GM12878 (cell line): ENCODE measurements around the gene OTOG. TPM values are rescaled to one million over a fixed set of nuclear protein-coding genes. Genes with fewer than 3 reads are reported as not detected.

Experiments used
- ATAC-seq: fragments of 200-7000 bp; cut with Tn5 transposase; 3 replicates; pipeline ENCODE4 v1.9.1; 2020; ENCODE audit warnings: mild to moderate bottlenecking, moderate library complexity
- BruUV-seq: library from RNA; stranded (reverse); fragments of 400-500 nt; replicated peaks from 2 replicates; lab custom pipeline; 2021; lab: Mats Ljungman, UMichigan
- CTCF ChIA-PET: fragments of 300-600 bp; sonication (Branson Sonifier 250); formaldehyde crosslinking; extraction: SDS; loops from one replicate; lab custom pipeline; 2021; ENCODE audit warnings: inconsistent platforms; lab: Yijun Ruan, JAX
- POLR2A ChIA-PET: fragments of 350-600 bp; formaldehyde crosslinking; extraction: SDS; loops from one replicate; lab custom pipeline; 2021; ENCODE audit warnings: inconsistent platforms; lab: Charles Lee
- RAD21 ChIA-PET: fragments of 300-600 bp; sonication (Branson Sonifier 250); formaldehyde crosslinking; loops from one replicate; lab custom pipeline; 2023; ENCODE audit warnings: antibody characterized with exemption; ENCODE audit not compliant: unreplicated experiment; lab: Charles Lee
- SMC1A ChIA-PET: fragments of 300-600 bp; sonication (Branson Sonifier 250); formaldehyde crosslinking; loops from one replicate; lab custom pipeline; 2023; ENCODE audit not compliant: unreplicated experiment, uncharacterized antibody; lab: Charles Lee
- DNase-seq: peaks from one replicate; pipeline ENCODE4 v3.0.0-alpha.2; 2011; ENCODE audit warnings: low read depth, low spot score
- FAIRE-seq: peaks from 3 replicates; lab custom pipeline; 2011; peaks lifted over from hg19 to GRCh38; lab: Jason Lieb, UNC
- H2AFZ ChIP-seq: 2 replicates; pipeline ENCODE4 v1.6.0; 2011; ENCODE audit warnings: low read depth, low read length, control low read depth; ENCODE audit not compliant: control insufficient read depth
- H3K27ac ChIP-seq: 2 replicates; pipeline ENCODE4 v1.5.1; 2011; ENCODE audit warnings: control low read depth; ENCODE audit not compliant: control insufficient read depth, insufficient read depth
- H3K27me3 ChIP-seq, 2 experiments: replicated peaks in 1 of 2; 2 replicates each; pipeline versions ENCODE4 v1.6.0 to v1.6.1; 2011; ENCODE audit warnings: low read length in 1 of 2; ENCODE audit not compliant: control insufficient read depth in 2 of 2, insufficient read depth in 2 of 2
- H3K36me3 ChIP-seq, 2 experiments: 2 replicates each; pipeline ENCODE4 v1.5.1; 2011; ENCODE audit warnings: low read length in 1 of 2; ENCODE audit not compliant: control insufficient read depth in 2 of 2, insufficient read depth in 2 of 2
- H3K4me1 ChIP-seq: 2 replicates; pipeline ENCODE4 v1.6.1; 2011; ENCODE audit warnings: mild to moderate bottlenecking, low read length, moderate library complexity, mixed read lengths; ENCODE audit not compliant: control insufficient read depth, insufficient read depth
- H3K4me2 ChIP-seq: 2 replicates; pipeline ENCODE4 v1.6.0; 2011; ENCODE audit warnings: control low read depth; ENCODE audit not compliant: control insufficient read depth, insufficient read depth
- H3K4me3 ChIP-seq: fragments of 200-600 bp; sonication (generic); 2 replicates; pipeline ENCODE4 v1.5.1; 2016
- H3K79me2 ChIP-seq: 2 replicates; pipeline ENCODE4 v1.6.0; 2011; ENCODE audit warnings: low read length; ENCODE audit not compliant: control insufficient read depth, insufficient read depth
- H3K9ac ChIP-seq: 2 replicates; pipeline ENCODE4 v1.8.0; 2011; ENCODE audit warnings: low read length, control low read depth, mixed read lengths; ENCODE audit not compliant: control insufficient read depth, insufficient read depth
- H3K9me3 ChIP-seq: replicated peaks from 3 replicates; pipeline ENCODE4 v1.5.1; 2011; ENCODE audit warnings: mild to moderate bottlenecking, low read length; ENCODE audit not compliant: control insufficient read depth, insufficient read depth
- H4K20me1 ChIP-seq: 2 replicates; pipeline ENCODE4 v1.6.0; 2011; ENCODE audit not compliant: control insufficient read depth, insufficient read depth
- FOXM1 ChIP-seq: IDR thresholded peaks from 2 replicates; pipeline ENCODE4 v1.6.1; 2012; ENCODE audit warnings: low read depth, mild to moderate bottlenecking, inconsistent platforms, low read length, moderate library complexity
- GATAD2B ChIP-seq: fragments of 450-650 bp; conservative IDR thresholded peaks from 2 replicates; pipeline ENCODE4 v1.6.1; 2017; ENCODE audit warnings: low read depth, mild to moderate bottlenecking, moderate library complexity
- HDGF ChIP-seq: fragments of 450-650 bp; IDR thresholded peaks from 2 replicates; pipeline ENCODE4 v1.6.1; 2016; ENCODE audit warnings: antibody characterized with exemption
- HSF1 ChIP-seq: fragments of 150-350 bp; IDR thresholded peaks from 2 replicates; pipeline ENCODE4 v1.6.1; 2014; ENCODE audit warnings: mild to moderate bottlenecking, low read depth, low read length
- MYB ChIP-seq: fragments of 150-350 bp; IDR thresholded peaks from 2 replicates; pipeline ENCODE4 v1.6.1; 2014; ENCODE audit warnings: mild to moderate bottlenecking, low read depth, low read length, borderline replicate concordance
- PML ChIP-seq: IDR thresholded peaks from 2 replicates; pipeline ENCODE4 v1.6.1; 2012; ENCODE audit warnings: low read length, inconsistent platforms
- RELB ChIP-seq: fragments of 450-650 bp; IDR thresholded peaks from 2 replicates; pipeline ENCODE4 v1.6.1; 2017; ENCODE audit warnings: low read depth, mild to moderate bottlenecking, moderate library complexity
- ZNF622 ChIP-seq: fragments of 450-650 bp; IDR thresholded peaks from 2 replicates; pipeline ENCODE4 v1.6.1; 2017; ENCODE audit warnings: mild to moderate bottlenecking, inconsistent platforms
- WGBS: methylation state at CpG from one replicate; pipeline ENCODE4 v1.1.6; 2016; ENCODE audit warnings: low lambda C conversion rate; ENCODE audit not compliant: insufficient replicate concordance, insufficient coverage; ENCODE audit errors: missing lambda C conversion rate; 5-methylcytosine and 5-hydroxymethylcytosine counted together
- in situ Hi-C: fragments of 300-500 bp; cut with MboI; formaldehyde crosslinking; loops from 9 replicates; pipeline ENCODE4 v1.14.3; 2018; ENCODE audit warnings: mixed read lengths
- intact Hi-C: fragments of 100-400 bp; cut with micrococcal nuclease; formaldehyde crosslinking; loops from one replicate; pipeline ENCODE4 v1.14.2; 2022; ENCODE audit not compliant: unreplicated experiment
- polyA plus RNA-seq, 11 experiments: library from polyadenylated mRNA; depleted of rRNA in 4 of 11; unstranded in 6 of 11; stranded (reverse) in 5 of 11; fragments of >200 nt; fragmentation: Nextera tagmentation in 4 of 11; fragmentation: Illumina TruSeq in 1 of 11; extraction: Ambion mirVana in 4 of 11; extraction: Trizol in 1 of 11; gene quantifications; 1 replicate in 1 of 11; 2 replicates in 10 of 11; pipeline versions ENCODE4 v1.2.1 to v1.2.3, GENCODE V29; 2011 to 2016; ENCODE audit warnings: inconsistent platforms in 2 of 11, missing spikeins in 2 of 11, low read depth in 1 of 11
- total RNA-seq, 4 experiments: library from RNA; depleted of rRNA in 3 of 4; stranded (reverse); fragments of >200 nt in 3 of 4; fragmentation: Illumina TruSeq in 1 of 4; extraction: Trizol in 1 of 4; gene quantifications; 2 replicates each; pipeline versions ENCODE4 v1.2.1 to v1.2.3, GENCODE V29; 2013 to 2021

Gene OTOG
- total and polyA plus RNA-seq, 10 of the 15 experiments (the other 5 are each of a cell fraction or from before 2014, with no cell fraction given): not detected

- Histone ChIP-seq H3K36me3 (no peaks in the 10 kb centered on the region), H3K79me2 (no peaks in the 10 kb centered on the region), H3K4me3 (no peak overlapping the region), H3K4me1 (no peaks in the 10 kb centered on the region), H3K9me3 (no peaks in the 10 kb centered on the region), H3K4me2 (no peak overlapping the region), H3K27ac (no peak overlapping the region), H3K9ac (no peak overlapping the region), H4K20me1 (no peaks in the 10 kb centered on the region), H3K27me3 (peaks cover 0 to 2% of the 10 kb centered on the region in 2 experiments; a peak in 1 of 4 replicates), H2AFZ (no peak overlapping the region)
- TF ChIP-seq FOXM1 (no peak), RELB (no peak), PML (no peak), ZNF622 (no peak), HSF1 (no peak), MYB (no peak), HDGF (no peak), GATAD2B (no peak)
- intact Hi-C loops: no loop called here
- in situ Hi-C loops: no loop called here
- 0% methylated on average over 1 of the region's 1 CpG for WGBS
- DNase-seq: no peak
- SMC1A ChIA-PET: no interaction called here
- POLR2A ChIA-PET: no interaction called here
- RAD21 ChIA-PET: no interaction called here
- no peak for ATAC-seq
- no peak for FAIRE-seq
- CTCF ChIA-PET: no interaction called here
- no TSS peak for BruUV-seq
These were observed 33.2 kb downstream of the OTOG start for GRCh38 chr11:17580271-17580670.
